Upper lobe of left lung (tissue), 6 donors: ENCODE measurements around the gene SPATA4. TPM values are rescaled to one million over a fixed set of nuclear protein-coding genes. Genes with fewer than 3 reads are reported as not detected.

Experiments used
- ATAC-seq, 2 donors: fragments of 200-7000 bp; cut with Tn5 transposase; one replicate each; pipeline ENCODE4 v1.9.1; 2022; ENCODE audit warnings: mild to moderate bottlenecking in 2 of 2, moderate library complexity in 2 of 2; ENCODE audit not compliant: low FRiP score in 2 of 2
- DNase-seq, 2 donors: peaks; one replicate each; pipeline ENCODE4 v3.0.0-alpha.2; 2019 to 2020
- H3K27ac ChIP-seq, 4 donors: fragments of 200-600 bp; sonication (generic); one replicate each; pipeline ENCODE4 v1.5.1; 2016 to 2019
- H3K27me3 ChIP-seq, 4 donors: fragments of 200-600 bp; sonication (generic); one replicate each; pipeline ENCODE4 v1.5.1; 2017 to 2019
- H3K36me3 ChIP-seq, 4 donors: fragments of 200-600 bp; sonication (generic); one replicate each; pipeline ENCODE4 v1.5.1; 2016 to 2019
- H3K4me1 ChIP-seq, 4 donors: fragments of 200-600 bp; sonication (generic); one replicate each; pipeline ENCODE4 v1.5.1; 2018 to 2019
- H3K4me3 ChIP-seq, 4 donors: fragments of 200-600 bp; sonication (generic); one replicate each; pipeline ENCODE4 v1.5.1; 2017 to 2019; ENCODE audit warnings: mild to moderate bottlenecking in 2 of 4, moderate library complexity in 1 of 4
- H3K9me3 ChIP-seq, 4 donors: fragments of 200-600 bp; sonication (generic); one replicate each; pipeline ENCODE4 v1.5.1; 2018 to 2019
- CTCF ChIP-seq, 6 experiments: fragments of 450-650 bp in 4 of 6; fragments of 200-600 bp in 2 of 6; sonication (generic) in 2 of 6; IDR thresholded peaks; one replicate each; pipeline ENCODE4 v1.5.1; 2016 to 2019; ENCODE audit warnings: antibody characterized with exemption in 6 of 6
- EP300 ChIP-seq, 4 donors: sonication (generic); formaldehyde crosslinking; IDR thresholded peaks; one replicate each; pipeline ENCODE4 v1.5.1; 2017; ENCODE audit warnings: antibody characterized with exemption in 4 of 4, control low read depth in 2 of 4
- POLR2A ChIP-seq, 4 donors: fragments of 450-650 bp; IDR thresholded peaks; one replicate each; pipeline ENCODE4 v1.5.1; 2016 to 2017; ENCODE audit warnings: antibody characterized with exemption in 4 of 4, mild to moderate bottlenecking in 2 of 4
- POLR2AphosphoS5 ChIP-seq, 2 donors: sonication (generic); formaldehyde crosslinking; IDR thresholded peaks; one replicate each; pipeline ENCODE4 v1.5.1; 2017; ENCODE audit warnings: antibody characterized with exemption in 2 of 2
- WGBS, 2 donors: methylation state at CpG; one replicate each; pipeline ENCODE4 v1.1.5; 2017 to 2018; 5-methylcytosine and 5-hydroxymethylcytosine counted together
- total RNA-seq, 6 donors: library from RNA; depleted of rRNA in 4 of 6; stranded (reverse); fragments of >200 nt in 4 of 6; gene quantifications; one replicate each; pipeline versions ENCODE4 v1.1.0 to v1.2.1, GENCODE V29; 2016 to 2021
- donor health status: DM: no; HTN: no; CAD: no; lungs with moderate emphysema.
- donor health status: DM: no; HTN: yes; CAD: no; lungs with severe emphysema.

SPATA4 gene
- total RNA-seq, 6 donors from 2014 or later: 0.61 to 4.9 (median 0.91) TPM; not detected in 2

GRCh38 chr4:176238157-176238610 is 42.8 kb upstream of the SPATA4 start:
- TF ChIP-seq POLR2A (IDR thresholded peaks at IDR 0.05) (no peak), EP300 (IDR thresholded peaks at IDR 0.05) (no peak), CTCF (IDR thresholded peaks at IDR 0.05) (no peak), POLR2AphosphoS5 (IDR thresholded peaks at IDR 0.05) (no peak)
- no peak overlapping the region for H3K27ac ChIP-seq
- no peak for DNase-seq
- H3K36me3 ChIP-seq: no peaks in the 10 kb centered on the region
- H3K27me3 ChIP-seq: no peaks in the 10 kb centered on the region
- ATAC-seq: no peak
- 73 to 74% methylated on average over 7 of the region's 7 CpGs for WGBS, 2 donors
- no peaks in the 10 kb centered on the region for H3K9me3 ChIP-seq
- H3K4me1 ChIP-seq: no peaks in the 10 kb centered on the region
- no peak overlapping the region for H3K4me3 ChIP-seq

GRCh38 chr4:176236946-176237345 is 41.6 kb upstream of the SPATA4 start:
- no peak overlapping the region for H3K27ac ChIP-seq
- no peaks in the 10 kb centered on the region for H3K36me3 ChIP-seq
- H3K27me3 ChIP-seq: no peaks in the 10 kb centered on the region
- H3K9me3 ChIP-seq: no peaks in the 10 kb centered on the region
- DNase-seq: no peak
- no peak for ATAC-seq
- no peaks in the 10 kb centered on the region for H3K4me1 ChIP-seq
- H3K4me3 ChIP-seq: no peak overlapping the region
- WGBS, 2 donors: 65 to 72% methylated on average over 5 of the region's 5 CpGs
- TF ChIP-seq EP300 (IDR thresholded peaks at IDR 0.05): no peak
- TF ChIP-seq CTCF (IDR thresholded peaks at IDR 0.05): no peak
- TF ChIP-seq POLR2A (IDR thresholded peaks at IDR 0.05): no peak
- no peak for TF ChIP-seq POLR2AphosphoS5 (IDR thresholded peaks at IDR 0.05)

GRCh38 chr4:176230836-176231235 is 35.5 kb upstream of the SPATA4 start:
- H3K9me3 ChIP-seq: no peaks in the 10 kb centered on the region
- no peak overlapping the region for H3K27ac ChIP-seq
- DNase-seq (no peak), ATAC-seq (no peak)
- H3K4me1 ChIP-seq: no peaks in the 10 kb centered on the region
- no peaks in the 10 kb centered on the region for H3K27me3 ChIP-seq
- no peaks in the 10 kb centered on the region for H3K36me3 ChIP-seq
- WGBS, 2 donors: 75 to 77% methylated on average over 4 of the region's 4 CpGs
- no peak overlapping the region for H3K4me3 ChIP-seq
- TF ChIP-seq CTCF (IDR thresholded peaks at IDR 0.05): no peak
- TF ChIP-seq EP300 (IDR thresholded peaks at IDR 0.05): no peak
- no peak for TF ChIP-seq POLR2AphosphoS5 (IDR thresholded peaks at IDR 0.05)
- no peak for TF ChIP-seq POLR2A (IDR thresholded peaks at IDR 0.05)

- no peak for ATAC-seq
- no peaks in the 10 kb centered on the region for H3K36me3 ChIP-seq
- no peaks in the 10 kb centered on the region for H3K4me1 ChIP-seq
- WGBS, 2 donors: 58 to 61% methylated on average over 4 of the region's 4 CpGs
- H3K9me3 ChIP-seq: no peaks in the 10 kb centered on the region
- H3K4me3 ChIP-seq: no peak overlapping the region
- no peaks in the 10 kb centered on the region for H3K27me3 ChIP-seq
- no peak for DNase-seq
- TF ChIP-seq POLR2AphosphoS5 (IDR thresholded peaks at IDR 0.05) (no peak), POLR2A (IDR thresholded peaks at IDR 0.05) (no peak), EP300 (IDR thresholded peaks at IDR 0.05) (no peak), CTCF (IDR thresholded peaks at IDR 0.05) (no peak)
- H3K27ac ChIP-seq: no peak overlapping the region
These were observed 34.3 kb upstream of the SPATA4 start for GRCh38 chr4:176229645-176230044.

GRCh38 chr4:176226736-176227135 is 31.4 kb upstream of the SPATA4 start:
- no peaks in the 10 kb centered on the region for H3K27me3 ChIP-seq
- no peaks in the 10 kb centered on the region for H3K9me3 ChIP-seq
- DNase-seq: no peak
- 78 to 87% methylated on average over 5 of the region's 5 CpGs for WGBS, 2 donors
- no peak overlapping the region for H3K4me3 ChIP-seq
- no peaks in the 10 kb centered on the region for H3K36me3 ChIP-seq
- no peak for ATAC-seq
- H3K27ac ChIP-seq: no peak overlapping the region
- no peak for TF ChIP-seq POLR2AphosphoS5 (IDR thresholded peaks at IDR 0.05)
- no peak for TF ChIP-seq POLR2A (IDR thresholded peaks at IDR 0.05)
- TF ChIP-seq CTCF (IDR thresholded peaks at IDR 0.05): no peak
- TF ChIP-seq EP300 (IDR thresholded peaks at IDR 0.05): no peak
- no peaks in the 10 kb centered on the region for H3K4me1 ChIP-seq
